NCI-H1048 (cell line): Measurements from ENCODE around the gene CCDC30.
"Not testable (repeated sequence)": the region's sequence is repeated elsewhere in the genome, so short reads cannot be mapped to it uniquely, and the experiment has no call there.

Experiments
- DNase-seq: peaks from one replicate; lab custom pipeline; 2025; lab: John Stamatoyannopoulos, UW

The CCDC30 gene

DNA sequence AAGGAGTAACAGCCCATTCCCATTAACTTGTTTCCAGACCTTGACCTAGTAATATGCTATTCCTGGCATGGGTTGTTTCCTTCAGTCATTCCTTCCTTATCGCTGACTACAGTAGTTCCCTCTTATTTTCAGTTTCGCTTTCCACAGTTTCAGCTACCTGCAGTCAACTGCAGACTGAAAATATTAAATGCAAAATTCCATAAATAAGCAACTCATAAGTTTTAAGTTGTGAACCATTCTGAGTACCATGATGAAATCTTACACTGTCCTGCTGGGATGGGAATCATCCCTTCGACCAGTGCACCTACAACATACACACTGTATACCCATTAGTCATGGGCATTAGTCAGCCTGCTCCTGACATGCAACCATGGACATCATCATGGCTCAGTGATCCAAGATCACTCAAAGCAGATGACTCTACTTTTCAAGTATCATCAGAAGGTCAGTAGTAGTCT is 66.7 kb downstream of the CCDC30 start:
- no peak for DNase-seq

GRCh38 chr1:42531043-42531442 is 68.0 kb downstream of the CCDC30 start:
- DNase-seq = no peak

GRCh38 chr1:42533101-42533863 is 70.2 kb downstream of the CCDC30 start:
- no peak for DNase-seq

DNA sequence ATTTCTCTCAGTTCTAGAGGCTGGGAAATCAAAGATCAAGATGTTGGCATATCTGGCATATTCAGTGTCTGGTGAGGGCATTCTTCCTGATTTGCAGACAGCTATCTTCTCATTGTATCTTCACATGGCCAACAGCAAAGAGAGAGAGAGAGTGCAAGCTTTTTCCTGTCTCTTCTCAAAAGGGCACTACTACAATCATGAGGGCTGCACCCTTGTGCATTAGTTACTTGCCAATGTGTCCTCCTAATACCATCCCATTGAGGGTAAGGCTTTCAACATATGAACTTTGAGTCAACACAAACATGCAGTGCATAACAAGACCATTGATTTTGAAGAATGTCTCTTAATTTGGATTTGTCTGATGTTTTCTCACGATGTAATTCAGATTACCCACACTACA is 78.0 kb downstream of the CCDC30 start:
- no peak for DNase-seq

DNA sequence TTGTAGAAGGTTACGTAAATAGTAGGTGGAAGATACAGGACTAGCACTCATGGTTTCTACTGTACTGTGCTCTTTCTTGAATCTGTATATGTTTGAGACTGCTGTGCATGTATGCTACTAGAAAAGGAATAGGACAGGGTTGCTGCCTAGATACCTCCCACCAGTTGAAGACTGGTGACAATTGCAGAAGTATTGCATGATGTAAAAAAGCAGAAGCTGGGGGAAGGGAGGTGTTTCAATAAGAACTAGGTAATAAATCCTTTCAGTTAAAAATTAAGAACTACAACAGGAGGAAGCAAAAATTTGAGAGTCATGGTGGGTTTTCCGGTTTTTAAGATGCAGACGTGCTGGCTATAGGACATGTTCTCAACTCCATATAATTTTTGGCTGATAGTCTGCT is 88.1 kb downstream of the CCDC30 start:
- no peak for DNase-seq

GRCh38 chr1:42551590-42551989 is 88.5 kb downstream of the CCDC30 start:
- no peak for DNase-seq

- DNase-seq = no peak
Measured at GRCh38 chr1:42552636-42553035, 89.5 kb downstream of the CCDC30 start.

- no peak for DNase-seq
Measured at GRCh38 chr1:42557230-42557851, 94.3 kb downstream of the CCDC30 start.

DNA sequence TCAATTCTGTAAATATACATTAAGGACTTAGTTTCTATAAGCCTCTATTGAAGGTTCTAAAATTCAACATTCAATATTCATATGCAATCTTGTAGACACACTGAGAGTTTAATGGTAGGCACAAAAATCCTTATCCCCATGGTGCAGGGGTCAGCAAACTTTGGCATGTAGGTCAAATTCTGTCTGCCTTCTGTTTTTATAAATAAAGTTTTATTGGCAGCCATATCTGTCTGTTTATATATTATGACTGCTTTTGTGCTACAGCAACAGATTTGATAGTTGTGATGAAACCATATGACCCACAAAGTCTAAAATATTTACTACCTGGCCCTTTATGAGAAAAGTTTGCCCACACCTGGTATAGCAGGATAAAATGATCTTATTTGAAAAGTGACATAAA is 104.0 kb downstream of the CCDC30 start:
- DNase-seq = no peak

- DNase-seq = no peak
Measured at GRCh38 chr1:42576935-42577334, 113.8 kb downstream of the CCDC30 start.

- DNase-seq = no peak
Measured at GRCh38 chr1:42586016-42586415, 122.9 kb downstream of the CCDC30 start.

DNA sequence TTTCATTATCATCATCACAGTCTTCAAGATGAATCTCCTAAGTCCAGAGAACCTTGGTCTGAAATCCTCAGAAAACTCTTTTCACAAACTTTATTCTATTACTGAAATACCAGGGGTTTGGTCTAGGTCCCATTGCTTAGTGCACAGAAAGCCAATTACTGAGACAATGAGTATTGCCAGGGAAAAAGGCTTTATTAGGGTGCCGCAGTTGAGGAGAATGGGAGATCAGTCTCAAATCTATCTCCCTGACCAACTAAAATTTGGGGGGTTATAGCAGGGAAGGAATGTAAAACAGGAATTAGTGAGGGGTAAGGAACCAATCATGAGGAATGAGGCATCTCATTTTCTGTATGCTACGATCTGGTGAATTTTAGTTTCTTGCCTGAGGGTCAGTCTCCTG is 124.7 kb downstream of the CCDC30 start:
- DNase-seq = no peak

DNA sequence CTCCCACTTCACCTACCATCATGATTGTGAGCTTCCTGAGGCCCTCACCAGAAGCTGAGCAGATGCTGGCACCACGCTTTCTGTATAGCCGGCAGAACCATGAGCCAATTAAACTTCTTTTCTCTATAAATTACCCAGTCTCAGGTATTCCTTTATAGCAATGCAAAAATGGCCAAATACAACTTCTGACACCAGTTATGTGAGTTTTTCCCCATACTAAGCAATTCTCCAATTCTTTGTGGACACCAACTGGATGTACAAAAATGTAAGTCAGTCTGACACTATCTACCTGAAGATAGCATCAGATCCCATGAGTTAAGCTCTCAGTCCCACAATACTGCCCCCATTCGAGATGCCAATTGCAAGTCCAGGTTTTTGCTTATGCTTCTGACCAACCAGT is 129.7 kb downstream of the CCDC30 start:
- no peak for DNase-seq

DNA sequence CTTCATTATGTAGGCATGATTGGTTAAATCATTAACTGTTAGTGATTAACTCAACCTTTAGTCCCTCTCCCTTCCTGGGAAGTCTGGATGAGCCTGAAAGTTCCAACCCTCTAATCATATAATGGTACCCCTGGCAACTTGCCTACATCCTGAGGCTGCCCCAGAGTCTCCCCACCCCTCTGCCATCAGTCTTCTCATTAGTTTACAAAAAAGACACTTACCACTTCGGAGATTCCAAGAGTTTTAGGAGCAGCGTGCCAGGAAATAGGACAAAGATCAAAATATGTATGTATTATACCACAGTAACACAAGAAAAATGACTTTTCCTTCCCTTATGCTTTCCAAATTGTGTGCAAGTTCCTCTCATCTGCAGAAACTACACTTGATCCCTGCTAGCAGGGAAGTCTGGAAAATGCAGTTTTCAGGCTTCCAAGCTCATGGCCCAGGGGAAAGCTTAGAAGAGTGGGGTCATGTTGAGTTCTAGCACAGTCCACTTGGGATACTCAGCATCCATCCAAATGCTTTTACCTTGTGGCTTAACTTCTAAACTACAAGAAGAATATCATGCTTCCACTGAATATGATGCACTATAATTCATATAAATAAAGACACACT is 130.5 kb downstream of the CCDC30 start:
- no peak for DNase-seq

DNA sequence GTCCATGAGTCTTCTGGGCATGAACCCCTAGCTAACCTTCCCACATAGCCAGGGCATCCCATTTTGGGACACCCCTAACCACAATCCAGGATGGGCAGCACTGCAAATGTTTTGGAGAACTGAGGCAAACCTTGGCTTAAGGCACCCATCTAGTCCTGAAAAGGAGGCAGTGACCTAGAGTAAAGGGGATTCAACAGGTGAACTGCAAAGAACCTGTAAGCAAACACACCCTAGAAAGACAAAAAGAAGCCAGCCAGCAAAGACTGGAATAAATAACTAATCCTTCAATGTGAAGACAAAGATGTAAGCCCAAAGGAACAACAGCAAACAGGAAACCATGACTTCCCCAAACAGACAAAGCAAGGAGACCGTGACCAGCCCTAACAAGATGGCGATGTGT is 138.4 kb downstream of the CCDC30 start:
- no peak for DNase-seq

DNA sequence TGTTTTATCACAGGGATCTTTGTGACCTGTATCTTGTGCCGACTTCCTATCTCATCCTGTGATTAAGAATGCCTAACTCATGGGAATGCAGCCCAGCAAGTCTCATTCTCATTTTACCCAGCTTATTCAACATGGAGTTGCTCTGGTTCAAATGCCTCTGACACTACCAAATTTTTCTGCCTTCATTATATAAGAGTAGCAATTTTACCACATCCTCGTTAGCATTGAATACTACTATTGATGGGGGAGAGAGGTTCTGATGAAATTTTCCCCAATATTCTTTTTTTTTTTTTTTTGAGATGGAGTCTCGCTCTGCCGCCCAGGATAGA is 150.7 kb downstream of the CCDC30 start:
- DNase-seq = no peak

DNA sequence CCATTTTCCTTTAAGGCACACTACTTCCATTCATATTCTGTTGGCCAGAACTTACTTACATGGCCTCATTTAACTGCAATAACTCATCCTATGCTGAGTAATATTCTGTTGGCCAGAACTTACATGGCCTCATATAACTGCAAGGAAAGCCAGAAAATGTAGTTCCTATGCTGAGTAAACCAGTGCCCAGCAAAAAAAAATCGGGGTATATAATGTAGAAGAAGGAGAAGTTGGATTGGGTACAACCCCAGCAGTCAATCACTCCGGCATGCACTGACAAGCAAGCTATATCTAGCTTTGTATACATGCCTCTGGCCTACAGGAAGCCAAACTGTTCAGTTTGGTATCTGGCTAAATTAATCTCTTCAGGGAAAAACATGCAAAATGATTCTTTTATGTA is 155.8 kb downstream of the CCDC30 start:
- no peak for DNase-seq

- no peak for DNase-seq
Measured at GRCh38 chr1:42620307-42620706, 157.2 kb downstream of the CCDC30 start.

- DNase-seq = not testable (repeated sequence)
Measured at GRCh38 chr1:42621180-42621579, 158.1 kb downstream of the CCDC30 start.

- not testable (repeated sequence) for DNase-seq
Measured at GRCh38 chr1:42627205-42627604, 164.1 kb downstream of the CCDC30 start.

DNA sequence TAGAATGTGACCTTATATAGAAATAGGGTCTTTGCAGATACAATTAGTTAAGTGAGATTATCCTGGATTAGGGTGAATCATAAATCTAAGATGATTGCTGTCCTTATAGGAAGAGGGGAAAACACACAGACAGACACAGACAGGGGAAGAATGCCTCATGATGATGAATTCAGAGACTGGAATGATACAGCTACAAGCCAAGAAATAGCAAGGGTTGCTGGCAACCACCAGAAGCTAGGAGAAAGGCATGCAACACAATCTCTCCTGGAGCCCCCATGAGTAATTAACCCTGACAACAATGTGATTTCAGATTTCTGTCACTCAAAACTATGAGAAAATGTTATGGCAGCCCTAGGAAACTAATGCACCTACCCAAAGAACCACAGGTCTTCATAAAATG is 176.0 kb downstream of the CCDC30 start:
- no peak for DNase-seq

GRCh38 chr1:42646056-42646455 is 183.0 kb downstream of the CCDC30 start:
- DNase-seq = no peak

- DNase-seq = no peak
Measured at GRCh38 chr1:42657201-42657600, 194.1 kb downstream of the CCDC30 start.
